ENCODE measurements around the gene UBA3. TPM values are rescaled to one million over a fixed set of nuclear protein-coding genes. Genes with fewer than 3 reads are reported as not detected.

The UBA3 gene
- polyA plus RNA-seq, 6 donors from 2014 or later: 57.8 to 123 (median 61.1) TPM

- Mint-ChIP-seq H3K4me1 (peaks cover 5 to 15% (median 10%) of the 10 kb centered on the region in 3 donors), H3K36me3 (peaks cover 0 to 1% of the 10 kb centered on the region in 2 donors), H3K9me3 (no peaks in the 10 kb centered on the region), H3K4me3 (peak overlapping the region in 4 of 8 donors; percentile 30 to 88 (median 52)), H3K27me3 (no peaks in the 10 kb centered on the region), H3K27ac (peak overlapping the region in 1 of 6 donors; percentile 62)
- DNase-seq (no peak), ATAC-seq (ENCODE audit: low read depth in 2 of 2) (no peak)
Observed at GRCh38 chr3:69011096-69011730, 69.0 kb downstream of the UBA3 start.

GRCh38 chr3:69009559-69010410, 70.4 kb downstream of the UBA3 start:
- no peak for DNase-seq
- Mint-ChIP-seq H3K27ac (peak overlapping the region in 1 of 6 donors; percentile 2), H3K4me1 (peaks cover 5 to 11% (median 10%) of the 10 kb centered on the region in 3 donors), H3K36me3 (peaks cover 0 to 8% of the 10 kb centered on the region in 2 donors), H3K4me3 (peak overlapping the region in 1 of 8 donors; percentile 88), H3K9me3 (no peaks in the 10 kb centered on the region), H3K27me3 (no peaks in the 10 kb centered on the region)
- ATAC-seq (ENCODE audit: low read depth in 2 of 2): no peak

GRCh38 chr3:69008980-69009379, 71.2 kb downstream of the UBA3 start:
- H3K27me3 Mint-ChIP-seq: no peaks in the 10 kb centered on the region
- no peak for DNase-seq
- H3K9me3 Mint-ChIP-seq: no peaks in the 10 kb centered on the region
- ATAC-seq (ENCODE audit: low read depth in 2 of 2): no peak
- no peak overlapping the region for H3K4me3 Mint-ChIP-seq
- H3K27ac Mint-ChIP-seq: peak overlapping the region in 1 of 6 donors; percentile 34
- H3K36me3 Mint-ChIP-seq: peaks cover 0 to 10% of the 10 kb centered on the region in 2 donors
- H3K4me1 Mint-ChIP-seq: peaks cover under 1 to 6% (median 6%) of the 10 kb centered on the region in 3 donors

- H3K27ac Mint-ChIP-seq: no peak overlapping the region
- H3K9me3 Mint-ChIP-seq: no peaks in the 10 kb centered on the region
- ATAC-seq (ENCODE audit: low read depth in 2 of 2) (no peak), DNase-seq (no peak)
- H3K36me3 Mint-ChIP-seq: peaks cover 8 to 20% of the 10 kb centered on the region in 2 donors
- H3K4me1 Mint-ChIP-seq: no peaks in the 10 kb centered on the region
- H3K4me3 Mint-ChIP-seq: no peak overlapping the region
- H3K27me3 Mint-ChIP-seq: no peaks in the 10 kb centered on the region
Observed at GRCh38 chr3:69005791-69006482, 74.2 kb downstream of the UBA3 start.

- Mint-ChIP-seq H3K4me1 (no peaks in the 10 kb centered on the region), H3K4me3 (no peak overlapping the region), H3K36me3 (peaks cover 8 to 20% of the 10 kb centered on the region in 2 donors), H3K27ac (no peak overlapping the region), H3K9me3 (no peaks in the 10 kb centered on the region), H3K27me3 (no peaks in the 10 kb centered on the region)
- no peak for ATAC-seq (ENCODE audit: low read depth in 2 of 2)
- no peak for DNase-seq
Observed at GRCh38 chr3:69005071-69005790, 74.9 kb downstream of the UBA3 start.

Other genes with a start within 250 kb of the UBA3 start
- gene TAFA4, start 147.8 kb downstream of the UBA3 start, polyA plus RNA-seq (ENCODE audit: low read depth in 6 of 6): not detected
- 1 to 10 TPM in 5 of 6 donors, not detected in 1; 2.0 to 3.2 (median 2.3) TPM for gene EOGT, start 66.7 kb downstream of the UBA3 start, polyA plus RNA-seq (ENCODE audit: low read depth in 6 of 6)
- gene TMF1, start 28.0 kb downstream of the UBA3 start, polyA plus RNA-seq (ENCODE audit: low read depth in 6 of 6): 10 to 100 TPM; 26.1 to 65.0 (median 54.4) TPM
- gene ARL6IP5, start 4.6 kb upstream of the UBA3 start, polyA plus RNA-seq (ENCODE audit: low read depth in 6 of 6): 100 to 1,000 TPM; 278 to 469 (median 324) TPM
- gene LMOD3, start 42.2 kb upstream of the UBA3 start, polyA plus RNA-seq (ENCODE audit: low read depth in 6 of 6): under 1 TPM in 3 of 6 donors, not detected in 3; 0.05 to 0.19 (median 0.09) TPM